ENCODE results near the gene SH3TC1.

SH3TC1 gene

DNA sequence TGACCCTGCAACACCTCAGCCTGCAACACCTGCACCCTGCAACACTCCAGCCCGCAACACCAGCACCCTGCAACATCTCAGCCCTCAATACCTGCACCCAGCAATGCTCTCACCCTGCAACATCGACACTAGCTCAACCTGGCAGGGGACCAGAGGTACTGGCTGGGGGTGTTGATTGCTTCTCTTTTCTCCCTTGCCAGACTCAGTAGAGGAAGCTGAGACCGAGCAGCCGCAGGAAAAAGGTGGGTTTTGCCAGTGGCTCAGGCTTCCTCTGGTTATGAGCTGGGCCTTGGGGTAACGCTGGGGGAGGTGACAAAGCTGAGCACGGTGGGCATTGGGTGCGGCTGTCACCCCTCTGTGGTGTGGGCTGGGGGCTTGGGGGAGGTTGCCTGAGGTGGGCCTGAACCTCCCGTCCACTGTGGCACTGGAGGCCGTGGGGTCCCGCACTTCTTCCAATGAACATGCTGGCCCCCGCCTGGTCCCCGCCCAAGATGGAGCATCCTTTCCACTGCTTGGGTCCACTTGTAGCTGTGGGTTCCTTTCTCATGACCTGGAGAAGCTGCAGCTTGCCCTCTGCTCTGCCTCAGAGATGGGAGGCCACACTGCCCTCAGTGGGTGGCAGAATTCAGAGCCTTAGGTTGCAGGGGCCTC, 26.0 kb downstream of the SH3TC1 start:
- TF ChIP-seq, protein P1, sequence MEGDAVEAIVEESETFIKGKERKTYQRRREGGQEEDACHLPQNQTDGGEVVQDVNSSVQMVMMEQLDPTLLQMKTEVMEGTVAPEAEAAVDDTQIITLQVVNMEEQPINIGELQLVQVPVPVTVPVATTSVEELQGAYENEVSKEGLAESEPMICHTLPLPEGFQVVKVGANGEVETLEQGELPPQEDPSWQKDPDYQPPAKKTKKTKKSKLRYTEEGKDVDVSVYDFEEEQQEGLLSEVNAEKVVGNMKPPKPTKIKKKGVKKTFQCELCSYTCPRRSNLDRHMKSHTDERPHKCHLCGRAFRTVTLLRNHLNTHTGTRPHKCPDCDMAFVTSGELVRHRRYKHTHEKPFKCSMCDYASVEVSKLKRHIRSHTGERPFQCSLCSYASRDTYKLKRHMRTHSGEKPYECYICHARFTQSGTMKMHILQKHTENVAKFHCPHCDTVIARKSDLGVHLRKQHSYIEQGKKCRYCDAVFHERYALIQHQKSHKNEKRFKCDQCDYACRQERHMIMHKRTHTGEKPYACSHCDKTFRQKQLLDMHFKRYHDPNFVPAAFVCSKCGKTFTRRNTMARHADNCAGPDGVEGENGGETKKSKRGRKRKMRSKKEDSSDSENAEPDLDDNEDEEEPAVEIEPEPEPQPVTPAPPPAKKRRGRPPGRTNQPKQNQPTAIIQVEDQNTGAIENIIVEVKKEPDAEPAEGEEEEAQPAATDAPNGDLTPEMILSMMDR (IDR thresholded peaks at IDR 0.05; ENCODE audit: insufficient read depth, missing control alignments) = no peak
- FAIRE-seq (no peak), DNase-seq (ENCODE audit: insufficient read length, low spot score) (no peak)

DNA sequence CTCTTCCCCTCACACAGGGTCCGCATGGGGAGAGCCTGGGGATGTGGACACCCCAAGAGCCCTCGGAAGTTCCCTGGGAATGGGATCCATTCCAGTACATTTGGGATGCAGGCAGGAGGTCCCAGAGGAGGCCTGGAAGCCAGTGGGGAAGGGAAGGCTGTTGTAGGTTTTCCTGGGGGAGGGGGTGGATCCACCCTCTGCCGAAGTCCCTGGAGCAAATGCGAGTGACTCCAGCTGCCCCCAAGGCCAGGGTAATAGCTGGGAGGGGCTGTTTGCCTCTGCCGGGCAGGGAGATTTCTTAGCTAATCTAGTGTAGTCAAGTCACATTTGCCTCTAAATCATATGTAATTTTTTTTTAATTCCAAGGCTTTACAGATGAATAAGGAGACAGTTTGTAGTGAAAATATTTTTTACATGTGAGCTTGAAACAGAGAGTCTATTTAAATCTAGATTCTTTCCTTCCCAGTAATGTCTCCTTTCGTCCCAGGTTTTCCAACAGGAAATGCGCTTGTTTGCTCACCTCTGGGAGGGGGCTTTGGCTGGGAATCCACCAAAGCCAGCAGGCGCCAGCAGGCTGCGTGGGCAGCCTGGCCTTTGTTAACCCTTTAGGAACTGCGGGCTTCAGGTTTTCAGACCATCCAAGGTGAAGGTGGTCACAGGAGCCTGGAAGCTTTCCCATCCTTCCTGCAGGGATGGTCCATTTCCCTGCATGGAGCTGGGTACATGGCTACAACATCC, 26.8 kb downstream of the SH3TC1 start:
- TF ChIP-seq, protein P1 (IDR thresholded peaks at IDR 0.05; ENCODE audit: insufficient read depth, missing control alignments) = no peak
- DNase-seq (ENCODE audit: insufficient read length, low spot score) (no peak), FAIRE-seq (no peak)

DNA sequence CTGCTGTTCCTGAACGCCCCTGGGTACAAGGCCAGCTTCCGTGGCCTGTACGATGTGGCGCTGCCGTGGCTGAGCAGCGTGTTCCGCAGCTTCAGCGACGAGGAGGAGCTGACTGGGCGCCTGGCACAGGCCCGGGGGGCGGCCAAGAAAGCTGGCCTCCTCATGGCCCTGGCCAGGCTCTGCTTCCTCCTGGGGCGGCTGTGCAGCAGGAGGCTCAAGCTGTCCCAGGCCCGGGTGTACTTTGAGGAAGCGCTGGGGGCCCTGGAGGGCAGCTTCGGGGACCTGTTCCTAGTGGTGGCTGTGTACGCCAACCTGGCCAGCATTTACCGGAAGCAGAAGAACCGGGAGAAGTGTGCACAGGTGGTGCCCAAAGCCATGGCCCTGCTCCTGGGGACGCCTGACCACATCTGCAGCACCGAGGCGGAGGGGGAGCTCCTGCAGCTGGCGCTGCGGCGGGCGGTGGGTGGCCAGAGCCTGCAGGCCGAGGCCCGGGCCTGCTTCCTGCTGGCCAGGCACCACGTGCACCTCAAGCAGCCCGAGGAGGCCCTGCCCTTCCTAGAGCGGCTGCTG, 28.2 kb downstream of the SH3TC1 start:
- DNase-seq (ENCODE audit: insufficient read length, low spot score) (no peak), FAIRE-seq (no peak)
- TF ChIP-seq, protein P1 (IDR thresholded peaks at IDR 0.05; ENCODE audit: insufficient read depth, missing control alignments) = no peak

DNA sequence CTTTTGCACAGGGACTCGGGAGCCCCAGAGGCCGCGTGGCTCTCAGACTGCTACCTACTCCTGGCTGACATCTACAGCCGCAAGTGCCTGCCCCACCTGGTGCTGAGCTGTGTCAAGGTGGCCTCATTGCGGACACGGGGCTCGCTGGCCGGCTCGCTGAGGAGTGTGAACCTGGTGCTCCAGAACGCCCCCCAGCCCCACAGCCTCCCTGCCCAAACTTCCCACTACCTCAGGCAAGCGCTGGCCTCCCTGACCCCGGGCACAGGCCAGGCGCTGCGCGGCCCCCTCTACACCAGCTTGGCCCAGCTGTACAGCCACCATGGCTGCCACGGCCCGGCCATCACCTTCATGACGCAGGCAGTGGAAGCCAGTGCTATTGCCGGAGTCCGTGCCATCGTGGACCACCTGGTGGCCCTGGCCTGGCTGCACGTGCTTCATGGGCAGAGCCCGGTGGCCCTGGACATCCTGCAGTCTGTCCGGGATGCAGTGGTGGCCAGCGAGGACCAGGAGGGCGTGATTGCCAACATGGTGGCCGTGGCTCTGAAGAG, 28.8 kb downstream of the SH3TC1 start:
- FAIRE-seq = no peak
- TF ChIP-seq, protein P1 (IDR thresholded peaks at IDR 0.05; ENCODE audit: insufficient read depth, missing control alignments) = no peak
- DNase-seq (ENCODE audit: insufficient read length, low spot score) = no peak

DNA sequence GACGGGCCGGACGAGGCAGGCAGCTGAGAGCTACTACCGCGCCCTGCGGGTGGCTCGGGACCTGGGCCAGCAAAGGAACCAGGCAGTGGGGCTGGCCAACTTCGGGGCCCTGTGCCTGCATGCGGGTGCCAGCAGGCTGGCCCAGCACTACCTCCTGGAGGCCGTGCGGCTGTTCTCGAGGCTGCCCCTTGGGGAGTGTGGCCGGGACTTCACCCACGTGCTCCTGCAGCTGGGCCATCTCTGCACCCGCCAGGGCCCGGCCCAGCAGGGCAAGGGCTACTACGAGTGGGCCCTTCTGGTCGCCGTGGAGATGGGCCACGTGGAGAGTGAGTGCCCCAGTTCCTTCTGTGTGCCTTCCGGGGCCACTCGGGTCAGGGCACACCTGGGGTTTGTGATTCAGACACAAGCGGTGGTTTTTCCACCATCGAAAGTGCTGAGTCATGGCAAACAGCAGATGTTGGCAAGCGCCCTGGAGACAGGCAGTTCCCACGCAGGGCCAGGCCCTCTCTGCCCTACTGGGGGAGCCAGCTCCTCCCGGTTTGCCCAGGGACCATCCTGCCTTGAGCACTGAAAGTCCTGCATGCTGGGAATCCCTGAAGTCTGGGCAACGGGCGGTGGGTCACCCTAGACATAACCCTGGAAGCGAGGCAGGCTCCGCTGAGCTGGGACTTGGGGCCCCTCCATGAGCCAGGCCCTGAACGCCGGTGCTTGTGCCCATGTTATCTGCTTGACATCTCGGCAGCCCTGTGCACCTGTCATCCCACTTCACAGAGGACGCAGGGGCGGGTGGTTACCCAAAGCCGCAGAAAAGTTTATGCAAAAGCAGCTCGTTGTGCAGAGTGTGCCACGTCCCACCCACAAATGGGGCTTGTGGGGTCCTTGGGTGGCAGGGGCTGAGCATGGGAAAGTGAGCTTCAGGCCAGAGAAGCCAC, 29.5 kb downstream of the SH3TC1 start:
- no peak for FAIRE-seq
- TF ChIP-seq, protein P1 (IDR thresholded peaks at IDR 0.05; ENCODE audit: insufficient read depth, missing control alignments) = no peak
- no peak for DNase-seq (ENCODE audit: insufficient read length, low spot score)

DNA sequence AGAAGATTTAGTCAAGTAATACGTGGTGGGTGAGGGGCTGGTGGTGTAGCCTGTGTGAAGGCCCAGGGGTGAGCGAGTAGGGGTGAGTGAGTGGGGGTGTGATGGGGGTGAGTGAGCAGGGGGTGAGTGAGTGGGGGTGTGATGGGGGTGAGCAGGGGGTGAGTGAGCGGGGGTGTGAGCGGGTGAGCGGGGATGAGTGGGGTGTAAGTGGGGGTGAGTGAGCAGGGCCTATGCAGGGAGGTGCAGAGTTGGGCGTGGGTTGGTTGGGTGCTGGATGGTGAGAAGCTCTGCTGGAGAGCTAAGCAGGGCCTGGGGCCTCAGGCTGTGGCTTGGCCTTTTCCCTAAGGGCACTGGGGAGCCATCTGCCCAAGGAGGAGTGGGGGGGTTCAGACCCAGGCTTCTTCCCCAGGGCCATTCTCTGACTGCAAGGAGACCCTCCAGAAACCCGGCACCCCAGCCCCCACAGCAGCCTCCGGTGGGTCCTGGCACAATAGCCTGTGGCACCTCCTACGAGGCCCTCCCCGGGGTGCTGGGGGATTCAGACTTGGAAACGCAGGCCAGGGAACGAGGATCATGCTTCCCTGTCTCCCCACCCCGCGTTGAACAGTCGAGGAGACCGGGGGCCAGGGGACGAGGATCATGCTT, 30.4 kb downstream of the SH3TC1 start:
- DNase-seq (ENCODE audit: insufficient read length, low spot score) (no peak), FAIRE-seq (no peak)
- TF ChIP-seq, protein P1 (IDR thresholded peaks at IDR 0.05; ENCODE audit: insufficient read depth, missing control alignments) = no peak
